HepG2 (cell line): ENCODE results near the gene AGT. TPM values are rescaled to one million over a fixed set of nuclear protein-coding genes. Genes with fewer than 3 reads are reported as not detected.

Source experiments
- ATF7-NPFF ChIP-seq: sonication (generic); formaldehyde crosslinking; IDR thresholded peaks from 2 replicates; pipeline ENCODE4 v1.8.1; 2023; ENCODE audit warnings: mild to moderate bottlenecking, low read depth, missing genetic modification reagents, moderate library complexity
- BHLHE40 ChIP-seq: IDR thresholded peaks from 2 replicates; pipeline ENCODE4 v1.6.1; 2011; ENCODE audit warnings: low read length, improper control_type of control experiment
- CBX2 ChIP-seq, 2 experiments: fragments of 200-600 bp in 1 of 2; sonication (generic); formaldehyde crosslinking in 1 of 2; IDR thresholded peaks; 2 replicates each; pipeline versions ENCODE4 v1.7.0 to v1.8.1; 2018 to 2022; ENCODE audit warnings: low read depth in 2 of 2, low read length in 1 of 2, mild to moderate bottlenecking in 1 of 2, missing genetic modification reagents in 1 of 2
- FOXK2 ChIP-seq: fragments of 450-650 bp; IDR thresholded peaks from 2 replicates; pipeline ENCODE4 v1.6.1; 2016
- GTF2F1 ChIP-seq: fragments of 150-350 bp; IDR thresholded peaks from 2 replicates; pipeline ENCODE4 v1.6.1; 2014; ENCODE audit warnings: low read length
- HDAC2 ChIP-seq: sonication (generic); formaldehyde crosslinking; IDR thresholded peaks from 2 replicates; pipeline ENCODE4 v1.4.0; 2020; ENCODE audit warnings: missing genetic modification reagents
- HMGA1 ChIP-seq: sonication (generic); formaldehyde crosslinking; conservative IDR thresholded peaks from 2 replicates; pipeline ENCODE4 v1.4.0; 2020; ENCODE audit warnings: missing genetic modification reagents
- KLF15 ChIP-seq: sonication (generic); formaldehyde crosslinking; IDR thresholded peaks from 2 replicates; pipeline ENCODE4 v1.8.1; 2023; ENCODE audit warnings: borderline replicate concordance, mild to moderate bottlenecking, inconsistent platforms, missing genetic modification reagents, mixed read lengths
- MED13 ChIP-seq: sonication (generic); formaldehyde crosslinking; IDR thresholded peaks from 2 replicates; pipeline ENCODE4 v1.5.0; 2020; ENCODE audit warnings: missing genetic modification reagents
- PITX1 ChIP-seq: sonication (generic); formaldehyde crosslinking; IDR thresholded peaks from 2 replicates; pipeline ENCODE4 v1.5.1; 2020; ENCODE audit warnings: mild to moderate bottlenecking, missing genetic modification reagents
- PLRG1 ChIP-seq: fragments of 450-650 bp; conservative IDR thresholded peaks from 2 replicates; pipeline ENCODE4 v1.6.1; 2016
- POLR2A ChIP-seq, 2 experiments: IDR thresholded peaks; 2 replicates each; pipeline ENCODE4 v1.6.1; 2011; ENCODE audit warnings: low read depth in 2 of 2, low read length in 2 of 2, mild to moderate bottlenecking in 1 of 2, moderate library complexity in 1 of 2; ENCODE audit not compliant: insufficient read depth in 1 of 2
- RBFOX2 ChIP-seq: fragments of 200-400 bp; formaldehyde crosslinking; IDR thresholded peaks from 2 replicates; pipeline ENCODE4 v1.6.1; 2017; ENCODE audit warnings: low read depth, mild to moderate bottlenecking, low read length
- RXRA ChIP-seq: sonication (generic); formaldehyde crosslinking; IDR thresholded peaks from 2 replicates; pipeline ENCODE4 v1.5.1; 2020; ENCODE audit warnings: missing genetic modification reagents
- SAP130 ChIP-seq: IDR thresholded peaks from 2 replicates; pipeline ENCODE4 v1.6.1; 2016; ENCODE audit warnings: low read depth
- ZEB1 ChIP-seq: IDR thresholded peaks from 2 replicates; pipeline ENCODE4 v1.6.1; 2012; ENCODE audit warnings: mild to moderate bottlenecking, low read depth, inconsistent platforms; ENCODE audit not compliant: insufficient replicate concordance
- ZFP36L2 ChIP-seq: sonication (generic); formaldehyde crosslinking; IDR thresholded peaks from 2 replicates; pipeline ENCODE4 v1.4.0; 2020; ENCODE audit warnings: missing genetic modification reagents
- ZFP62 ChIP-seq: sonication (generic); formaldehyde crosslinking; IDR thresholded peaks from 2 replicates; pipeline ENCODE4 v1.4.0; 2020; ENCODE audit warnings: missing genetic modification reagents
- ZFYVE20 ChIP-seq: sonication (generic); formaldehyde crosslinking; IDR thresholded peaks from 2 replicates; pipeline ENCODE4 v1.8.0; 2023; ENCODE audit warnings: low read depth, mild to moderate bottlenecking, moderate library complexity, missing genetic modification reagents, borderline replicate concordance
- ZKSCAN8 ChIP-seq: IDR thresholded peaks from 2 replicates; pipeline ENCODE4 v1.6.1; 2016; ENCODE audit warnings: borderline replicate concordance, missing genetic modification reagents, missing compliant biosample characterization
- ZNF256 ChIP-seq: sonication (generic); formaldehyde crosslinking; conservative IDR thresholded peaks from 2 replicates; pipeline ENCODE4 v1.4.0; 2020; ENCODE audit warnings: missing genetic modification reagents
- ZNF451 ChIP-seq: sonication (generic); formaldehyde crosslinking; IDR thresholded peaks from 2 replicates; pipeline ENCODE4 v1.5.0; 2020; ENCODE audit warnings: mild to moderate bottlenecking, missing genetic modification reagents
- polyA plus RNA-seq, 8 experiments: library from polyadenylated mRNA; depleted of rRNA in 3 of 8; stranded (reverse) in 7 of 8; unstranded in 1 of 8; fragments of >200 nt; fragmentation: Illumina TruSeq in 4 of 8; extraction: Trizol in 4 of 8; gene quantifications; 2 replicates each; pipeline versions ENCODE4 v1.2.1 to v1.2.3, GENCODE V29; 2011 to 2016; ENCODE audit warnings: low read depth in 4 of 8, missing spikeins in 1 of 8, mixed read lengths in 1 of 8; ENCODE audit not compliant: insufficient read depth in 1 of 8
- total RNA-seq, 5 experiments: library from RNA; depleted of rRNA; stranded (reverse); fragments of >200 nt; fragmentation: Illumina TruSeq; extraction: Trizol; gene quantifications; 2 replicates each; pipeline ENCODE4 v1.2.3, GENCODE V29; 2016; ENCODE audit warnings: low read depth in 1 of 5
- TF ChIP-seq, protein P1 (sequence below): sonication (generic); formaldehyde crosslinking; IDR thresholded peaks from 2 replicates; pipeline ENCODE4 v1.4.0; 2020; ENCODE audit warnings: missing genetic modification reagents
- TF ChIP-seq, protein P2 (sequence below): IDR thresholded peaks from 2 replicates; pipeline ENCODE4 v1.6.1; 2016
- TF ChIP-seq, protein P3 (sequence below): IDR thresholded peaks from 2 replicates; pipeline ENCODE4 v1.6.1; 2016; ENCODE audit warnings: low read depth
- TF ChIP-seq, protein P4 (sequence below): sonication (generic); formaldehyde crosslinking; IDR thresholded peaks from 2 replicates; pipeline ENCODE4 v1.4.0; 2020; ENCODE audit warnings: missing genetic modification reagents; ENCODE audit errors: not compliant biosample characterization

AGT gene
- total and polyA plus RNA-seq, 2 of the 13 experiments (the other 11 are each of a cell fraction or from before 2014, with no cell fraction given): 892 to 2,071 TPM

DNA sequence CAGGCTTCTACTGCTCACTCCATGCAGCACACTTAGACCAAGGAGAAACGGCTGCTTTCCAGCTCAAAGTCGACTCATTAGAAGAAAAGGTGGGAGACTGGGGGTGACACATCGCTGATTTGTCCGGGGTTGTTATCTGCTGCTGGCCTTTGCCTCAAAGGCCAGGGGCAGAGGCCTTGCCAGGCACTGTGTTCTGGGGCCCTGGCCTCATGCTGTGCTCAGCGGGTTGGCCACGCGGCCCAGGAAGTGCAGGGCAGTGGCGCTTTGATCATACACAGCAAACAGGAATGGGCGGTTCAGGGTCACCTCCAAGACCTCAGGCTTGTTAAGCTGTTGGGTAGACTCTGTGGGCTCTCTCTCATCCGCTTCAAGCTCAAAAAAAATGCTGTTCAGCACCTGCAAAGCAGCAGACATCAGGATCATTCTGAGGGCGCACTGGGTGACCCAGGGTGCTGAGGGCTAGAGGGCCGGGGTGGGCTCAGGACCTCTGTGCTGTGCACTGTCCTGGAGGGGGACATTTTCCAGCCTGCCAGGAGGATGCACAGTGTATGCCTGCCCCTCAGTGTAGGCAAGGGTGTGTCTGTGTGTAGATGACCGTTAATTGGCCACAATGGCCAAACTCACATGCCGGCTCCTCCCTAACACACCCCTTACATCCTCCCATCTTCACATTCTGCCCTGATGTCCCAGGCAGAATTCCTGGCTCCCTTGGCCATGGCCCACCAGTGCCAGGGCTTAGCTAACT, 10.8 kb downstream of the AGT start (continued):
- TF ChIP-seq, protein P1, sequence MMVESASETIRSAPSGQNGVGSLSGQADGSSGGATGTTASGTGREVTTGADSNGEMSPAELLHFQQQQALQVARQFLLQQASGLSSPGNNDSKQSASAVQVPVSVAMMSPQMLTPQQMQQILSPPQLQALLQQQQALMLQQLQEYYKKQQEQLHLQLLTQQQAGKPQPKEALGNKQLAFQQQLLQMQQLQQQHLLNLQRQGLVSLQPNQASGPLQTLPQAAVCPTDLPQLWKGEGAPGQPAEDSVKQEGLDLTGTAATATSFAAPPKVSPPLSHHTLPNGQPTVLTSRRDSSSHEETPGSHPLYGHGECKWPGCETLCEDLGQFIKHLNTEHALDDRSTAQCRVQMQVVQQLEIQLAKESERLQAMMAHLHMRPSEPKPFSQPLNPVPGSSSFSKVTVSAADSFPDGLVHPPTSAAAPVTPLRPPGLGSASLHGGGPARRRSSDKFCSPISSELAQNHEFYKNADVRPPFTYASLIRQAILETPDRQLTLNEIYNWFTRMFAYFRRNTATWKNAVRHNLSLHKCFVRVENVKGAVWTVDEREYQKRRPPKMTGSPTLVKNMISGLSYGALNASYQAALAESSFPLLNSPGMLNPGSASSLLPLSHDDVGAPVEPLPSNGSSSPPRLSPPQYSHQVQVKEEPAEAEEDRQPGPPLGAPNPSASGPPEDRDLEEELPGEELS (CRISPR knock-in tag): peak; percentile 97
- TF ChIP-seq, protein P2, sequence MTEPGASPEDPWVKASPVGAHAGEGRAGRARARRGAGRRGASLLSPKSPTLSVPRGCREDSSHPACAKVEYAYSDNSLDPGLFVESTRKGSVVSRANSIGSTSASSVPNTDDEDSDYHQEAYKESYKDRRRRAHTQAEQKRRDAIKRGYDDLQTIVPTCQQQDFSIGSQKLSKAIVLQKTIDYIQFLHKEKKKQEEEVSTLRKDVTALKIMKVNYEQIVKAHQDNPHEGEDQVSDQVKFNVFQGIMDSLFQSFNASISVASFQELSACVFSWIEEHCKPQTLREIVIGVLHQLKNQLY (CRISPR knock-in tag): peak; percentile 98
- no peak for TF ChIP-seq HMGA1 (CRISPR knock-in tag)
- TF ChIP-seq ZFP36L2 (CRISPR knock-in tag): no peak
- TF ChIP-seq SAP130 (CRISPR knock-in tag): peak; percentile 98
- TF ChIP-seq KLF15 (CRISPR knock-in tag): peak; percentile 88
- TF ChIP-seq ATF7-NPFF (CRISPR knock-in tag): peak; percentile 87
- peak; percentile 75 for TF ChIP-seq RBFOX2
- no peak for TF ChIP-seq ZNF256 (CRISPR knock-in tag)
- 0 out of 2 replicates have a peak, but pooled peaks have one; percentile 32 for TF ChIP-seq FOXK2
- TF ChIP-seq RXRA (CRISPR knock-in tag): peak; percentile 99
- peak; percentile 99 for TF ChIP-seq HDAC2 (CRISPR knock-in tag)
- TF ChIP-seq PITX1 (CRISPR knock-in tag): peak; percentile 96
- TF ChIP-seq ZKSCAN8 (CRISPR knock-in tag): peak; percentile 90
- TF ChIP-seq BHLHE40: peak; percentile 58; the same call in 1 of the 2 replicates
- peak; percentile 88 for TF ChIP-seq ZNF451 (CRISPR knock-in tag)
- no peak for TF ChIP-seq ZEB1
- TF ChIP-seq GTF2F1: no peak
- TF ChIP-seq, protein P3, sequence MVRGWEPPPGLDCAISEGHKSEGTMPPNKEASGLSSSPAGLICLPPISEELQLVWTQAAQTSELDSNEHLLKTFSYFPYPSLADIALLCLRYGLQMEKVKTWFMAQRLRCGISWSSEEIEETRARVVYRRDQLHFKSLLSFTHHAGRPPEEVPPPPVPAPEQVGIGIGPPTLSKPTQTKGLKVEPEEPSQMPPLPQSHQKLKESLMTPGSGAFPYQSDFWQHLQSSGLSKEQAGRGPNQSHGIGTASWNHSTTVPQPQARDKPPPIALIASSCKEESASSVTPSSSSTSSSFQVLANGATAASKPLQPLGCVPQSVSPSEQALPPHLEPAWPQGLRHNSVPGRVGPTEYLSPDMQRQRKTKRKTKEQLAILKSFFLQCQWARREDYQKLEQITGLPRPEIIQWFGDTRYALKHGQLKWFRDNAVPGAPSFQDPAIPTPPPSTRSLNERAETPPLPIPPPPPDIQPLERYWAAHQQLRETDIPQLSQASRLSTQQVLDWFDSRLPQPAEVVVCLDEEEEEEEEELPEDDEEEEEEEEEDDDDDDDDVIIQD: peak; percentile 61; the same call in 1 of the 2 replicates
- TF ChIP-seq, protein P4, sequence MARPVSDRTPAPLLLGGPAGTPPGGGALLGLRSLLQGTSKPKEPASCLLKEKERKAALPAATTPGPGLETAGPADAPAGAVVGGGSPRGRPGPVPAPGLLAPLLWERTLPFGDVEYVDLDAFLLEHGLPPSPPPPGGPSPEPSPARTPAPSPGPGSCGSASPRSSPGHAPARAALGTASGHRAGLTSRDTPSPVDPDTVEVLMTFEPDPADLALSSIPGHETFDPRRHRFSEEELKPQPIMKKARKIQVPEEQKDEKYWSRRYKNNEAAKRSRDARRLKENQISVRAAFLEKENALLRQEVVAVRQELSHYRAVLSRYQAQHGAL (CRISPR knock-in tag): no peak
- TF ChIP-seq CBX2 (IDR thresholded peaks at IDR 0.05; ENCODE audit: low read depth, low read length): no peak
- TF ChIP-seq CBX2 (CRISPR knock-in tag; IDR thresholded peaks at IDR 0.05; ENCODE audit: low read depth): no peak
- TF ChIP-seq PLRG1: no peak
- TF ChIP-seq ZFP62 (CRISPR knock-in tag): no peak
- peak; percentile 91; the same call in 1 of the 2 replicates for TF ChIP-seq MED13 (CRISPR knock-in tag)
- no peak; a peak in 1 of 4 replicates for TF ChIP-seq POLR2A (IDR thresholded peaks at IDR 0.05; ENCODE audit: insufficient read depth in 1 of 2, low read depth in 2 of 2, low read length in 2 of 2)
- TF ChIP-seq ZFYVE20 (CRISPR knock-in tag): peak; percentile 33; the same call in 1 of the 2 replicates
